ENCODE measurements around the gene IL27RA. TPM values are rescaled to one million over a fixed set of nuclear protein-coding genes. Genes with fewer than 3 reads are reported as not detected.

IL27RA gene
- total RNA-seq, 1 experiment from 2014 or later = 18.3 TPM

DNA sequence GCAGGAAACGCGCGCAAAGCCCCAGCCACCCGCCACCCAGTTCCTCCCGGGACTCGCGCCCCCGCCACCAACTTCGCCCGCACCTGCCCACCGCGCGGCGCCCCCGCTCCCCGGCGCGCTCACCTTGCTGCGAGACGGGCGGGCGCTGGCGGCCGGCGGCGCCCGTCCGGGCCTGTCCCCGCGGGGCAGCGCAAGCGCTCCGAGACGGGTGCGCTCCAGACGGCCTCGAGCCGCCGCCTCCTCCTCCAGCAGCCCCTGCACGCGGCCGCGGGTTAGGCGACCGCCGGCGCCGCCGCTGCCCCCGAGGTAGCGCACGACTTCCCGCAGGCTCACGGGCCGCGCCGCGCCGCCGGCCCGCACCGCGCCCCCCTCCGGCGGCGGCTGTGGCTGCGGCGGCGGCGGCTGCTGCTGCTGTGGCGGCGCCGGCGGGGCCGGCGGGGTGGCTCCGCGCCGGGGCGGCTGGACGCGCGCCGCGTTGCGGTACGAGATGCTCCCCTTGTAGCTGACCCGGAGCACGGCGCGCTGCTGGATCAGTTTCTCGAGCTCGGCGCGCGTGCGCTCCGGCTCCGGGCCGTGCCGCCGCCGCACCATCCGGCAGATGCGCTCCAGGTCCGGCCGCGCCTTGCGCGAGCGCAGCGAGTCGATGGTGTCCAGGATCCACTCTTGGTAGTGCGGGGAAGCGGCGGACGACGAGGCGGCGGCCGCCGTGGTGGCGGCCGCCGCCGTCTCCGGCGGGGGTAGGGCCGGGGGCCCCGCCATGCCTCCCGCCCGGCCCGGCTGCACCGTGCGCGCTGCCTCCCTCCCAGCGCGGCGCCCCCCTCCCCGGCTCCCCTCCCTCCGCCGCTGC is 58.3 kb downstream of the IL27RA start:
- Histone ChIP-seq H3K4me2 (ENCODE audit: low read length) (peak overlapping the region; percentile 82), H4K20me1 (ENCODE audit: insufficient read depth) (no peaks in the 10 kb centered on the region), H3K36me3 (ENCODE audit: control insufficient read depth in 1 of 2, insufficient read depth in 2 of 2, low read length in 2 of 2) (peaks cover 0 to 3% of the 10 kb centered on the region in 2 experiments; a peak in 1 of 4 replicates), H3K9me2 (ENCODE audit: insufficient read depth) (no peaks in the 10 kb centered on the region), H2AFZ (ENCODE audit: low read depth, low read length, poor library complexity, severe bottlenecking) (no peak overlapping the region), H3K4me3 (replicated peaks in 1 of 2; ENCODE audit: low read depth in 1 of 2, low read length in 2 of 2) (peak overlapping the region; percentile 45 to 58), H3K9me3 (ENCODE audit: control insufficient read depth in 1 of 2, insufficient read depth in 1 of 2, low read depth in 1 of 2, low read length in 2 of 2) (peaks cover 3 to 7% of the 10 kb centered on the region in 2 experiments; a peak in 1 of 4 replicates), H3K79me2 (ENCODE audit: insufficient read depth, low read length) (no peaks in the 10 kb centered on the region), H3K9ac (ENCODE audit: low read length) (peak overlapping the region; percentile 53; the same call in 1 of the 2 replicates), H3K4me1 (ENCODE audit: control insufficient read depth in 1 of 2, insufficient read depth in 2 of 2, low read length in 2 of 2) (peaks cover 12 to 19% of the 10 kb centered on the region in 2 experiments), H3K27ac (ENCODE audit: low read depth, low read length) (peak overlapping the region; percentile 78), H3K27me3 (ENCODE audit: insufficient read depth, low read length) (no peaks in the 10 kb centered on the region)
- intact Hi-C loops (cut with micrococcal nuclease) = no loop called here
- no peak for TF ChIP-seq JUND (IDR thresholded peaks at IDR 0.05)
- peak; percentile 19; the same call in 1 of the 2 replicates for TF ChIP-seq ZFX (IDR thresholded peaks at IDR 0.05)
- CTCF ChIA-PET = interaction anchor here (1.4 kb wide), 1 partner anchor 18 kb away, joined by 3 read pairs; the partner anchor contains the start of gene MISP3
- ATAC-seq (peak; percentile 18), DNase-seq (ENCODE audit: low read depth, low spot score) (no peak)
- POLR2A ChIA-PET = interaction anchor here (1.8 kb wide), 1 partner anchor 9 kb away, joined by 4 read pairs; no protein-coding TSS in a partner anchor
- RAD21 ChIA-PET (ENCODE audit: low non-redundant PET in 1 of 2, low total read pairs in 2 of 2, uncharacterized antibody in 2 of 2, unreplicated experiment in 2 of 2) = no interaction called here
- BruUV-seq (replicated peaks) = no TSS peak

DNA sequence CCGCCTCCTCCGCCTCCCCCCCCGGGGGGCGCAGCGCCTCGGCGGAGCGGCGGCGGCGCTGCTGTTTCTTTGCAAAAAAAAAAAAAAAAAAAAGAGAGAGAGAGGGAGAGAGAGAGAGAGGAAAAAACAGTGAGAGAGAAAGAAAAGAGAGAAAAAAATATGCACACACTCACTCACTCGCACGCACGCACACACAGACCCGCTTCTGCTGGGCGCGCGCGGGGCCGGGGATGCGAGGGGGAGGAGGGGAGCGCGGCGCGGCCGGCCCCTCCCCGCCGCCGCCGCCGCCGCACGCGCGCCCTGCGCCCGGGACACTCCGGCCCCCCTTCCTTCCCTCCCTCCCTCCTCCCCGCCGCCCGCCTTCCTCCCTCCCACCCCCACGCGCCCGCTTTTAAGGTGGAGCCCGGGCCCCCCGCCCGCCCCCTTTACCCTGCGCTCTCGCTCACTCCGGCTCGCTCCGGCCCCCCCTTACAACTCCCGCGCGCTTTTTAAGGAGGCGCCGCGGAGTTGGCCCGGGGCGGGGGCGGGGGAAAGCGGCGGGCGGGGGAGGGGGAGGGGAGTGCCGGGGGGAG is 59.0 kb downstream of the IL27RA start, which contains the start of gene SAMD1:
Gene SAMD1, minus strand, starts transcription at position 243 of the 572 bp plus-strand sequence.
- POLR2A ChIA-PET = interaction anchor here (0.6 to 1.8 kb wide), 2 partner anchors 10 to 19 kb away, joined by 3 to 4 read pairs; no protein-coding TSS in a partner anchor
- ATAC-seq = peak; percentile 61

More for the DNA sequence above, 59.0 kb downstream of the IL27RA start, which contains the start of gene SAMD1:
- intact Hi-C loops (cut with micrococcal nuclease) = no loop called here
- H3K4me1 ChIP-seq (ENCODE audit: control insufficient read depth in 1 of 2, insufficient read depth in 2 of 2, low read length in 2 of 2) = peaks cover 12 to 19% of the 10 kb centered on the region in 2 experiments
- peak; percentile 76 for DNase-seq (ENCODE audit: low read depth, low spot score)
- TF ChIP-seq FOSL1 (IDR thresholded peaks at IDR 0.05; ENCODE audit: low read depth) = no peak
- no peak for TF ChIP-seq SIN3A (IDR thresholded peaks at IDR 0.05; ENCODE audit: low read depth)
- no peak for TF ChIP-seq SP1 (IDR thresholded peaks at IDR 0.05; ENCODE audit: low read depth)
- no peak for TF ChIP-seq CEBPB (IDR thresholded peaks at IDR 0.05; ENCODE audit: low read depth)
- H3K27me3 ChIP-seq (ENCODE audit: insufficient read depth, low read length) = no peaks in the 10 kb centered on the region
- ChIA-PET CTCF (interaction anchor here (1.4 kb wide), 1 partner anchor 19 kb away, joined by 3 read pairs; the partner anchor contains the start of gene MISP3), RAD21 (ENCODE audit: low non-redundant PET in 1 of 2, low total read pairs in 2 of 2, uncharacterized antibody in 2 of 2, unreplicated experiment in 2 of 2) (no interaction called here)
- H3K79me2 ChIP-seq (ENCODE audit: insufficient read depth, low read length) = no peaks in the 10 kb centered on the region
- no TSS peak for BruUV-seq (replicated peaks)
- H3K4me3 ChIP-seq (replicated peaks in 1 of 2; ENCODE audit: low read depth in 1 of 2, low read length in 2 of 2) = peak within 1 kb of the TSS; percentile 45 to 66
- peaks cover 0 to 3% of the 10 kb centered on the region in 2 experiments; a peak in 1 of 4 replicates for H3K36me3 ChIP-seq (ENCODE audit: control insufficient read depth in 1 of 2, insufficient read depth in 2 of 2, low read length in 2 of 2)
- H2AFZ ChIP-seq (ENCODE audit: low read depth, low read length, poor library complexity, severe bottlenecking) = no peak within 1 kb of the TSS
- H3K9ac ChIP-seq (ENCODE audit: low read length) = peak within 1 kb of the TSS; percentile 73
- H3K9me3 ChIP-seq (ENCODE audit: control insufficient read depth in 1 of 2, insufficient read depth in 1 of 2, low read depth in 1 of 2, low read length in 2 of 2) = peaks cover 3 to 7% of the 10 kb centered on the region in 2 experiments; a peak in 1 of 4 replicates
- peak within 1 kb of the TSS; percentile 91 for H3K4me2 ChIP-seq (ENCODE audit: low read length)
- H3K9me2 ChIP-seq (ENCODE audit: insufficient read depth) = no peaks in the 10 kb centered on the region
- no peaks in the 10 kb centered on the region for H4K20me1 ChIP-seq (ENCODE audit: insufficient read depth)
- H3K27ac ChIP-seq (ENCODE audit: low read depth, low read length) = peak within 1 kb of the TSS; percentile 83

Measured in HCT116 (cell line).